ENCODE measurements around the gene FAM13A.

DNA sequence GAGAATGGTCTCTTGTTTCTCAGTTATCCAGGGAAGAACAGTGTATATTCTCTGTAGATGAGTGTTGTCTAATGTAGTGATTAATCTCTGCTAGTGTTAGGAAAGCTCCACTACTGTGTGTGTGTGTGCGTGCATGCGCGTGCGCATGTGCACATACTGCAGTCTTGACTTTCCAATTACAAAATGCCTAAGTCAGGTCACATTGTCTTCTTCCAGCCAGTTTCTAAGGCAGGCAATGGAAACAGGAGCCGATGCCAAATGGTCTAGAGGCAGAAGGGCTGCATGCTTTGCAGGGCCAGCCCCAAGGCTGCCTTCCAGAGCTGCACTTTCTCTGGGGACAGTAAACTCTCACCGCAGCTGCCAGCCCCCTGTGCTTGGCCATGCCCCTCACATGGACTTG is 328.8 kb downstream of the FAM13A start:
- TF ChIP-seq, protein P1, sequence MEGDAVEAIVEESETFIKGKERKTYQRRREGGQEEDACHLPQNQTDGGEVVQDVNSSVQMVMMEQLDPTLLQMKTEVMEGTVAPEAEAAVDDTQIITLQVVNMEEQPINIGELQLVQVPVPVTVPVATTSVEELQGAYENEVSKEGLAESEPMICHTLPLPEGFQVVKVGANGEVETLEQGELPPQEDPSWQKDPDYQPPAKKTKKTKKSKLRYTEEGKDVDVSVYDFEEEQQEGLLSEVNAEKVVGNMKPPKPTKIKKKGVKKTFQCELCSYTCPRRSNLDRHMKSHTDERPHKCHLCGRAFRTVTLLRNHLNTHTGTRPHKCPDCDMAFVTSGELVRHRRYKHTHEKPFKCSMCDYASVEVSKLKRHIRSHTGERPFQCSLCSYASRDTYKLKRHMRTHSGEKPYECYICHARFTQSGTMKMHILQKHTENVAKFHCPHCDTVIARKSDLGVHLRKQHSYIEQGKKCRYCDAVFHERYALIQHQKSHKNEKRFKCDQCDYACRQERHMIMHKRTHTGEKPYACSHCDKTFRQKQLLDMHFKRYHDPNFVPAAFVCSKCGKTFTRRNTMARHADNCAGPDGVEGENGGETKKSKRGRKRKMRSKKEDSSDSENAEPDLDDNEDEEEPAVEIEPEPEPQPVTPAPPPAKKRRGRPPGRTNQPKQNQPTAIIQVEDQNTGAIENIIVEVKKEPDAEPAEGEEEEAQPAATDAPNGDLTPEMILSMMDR (IDR thresholded peaks at IDR 0.05; ENCODE audit: poor library complexity): no peak
- no peak for TF ChIP-seq EZH2 (IDR thresholded peaks at IDR 0.05; ENCODE audit: borderline replicate concordance)

Data from hepatocyte (in vitro differentiated cells).